ENCODE results near the gene SAE1. TPM values are rescaled to one million over a fixed set of nuclear protein-coding genes. Genes with fewer than 3 reads are reported as not detected.
"Not testable (repeated sequence)": the region's sequence is repeated elsewhere in the genome, so short reads cannot be mapped to it uniquely, and the experiment has no call there.

Gene SAE1
- total RNA-seq, 1 donor from 2014 or later, result 305 TPM

DNA sequence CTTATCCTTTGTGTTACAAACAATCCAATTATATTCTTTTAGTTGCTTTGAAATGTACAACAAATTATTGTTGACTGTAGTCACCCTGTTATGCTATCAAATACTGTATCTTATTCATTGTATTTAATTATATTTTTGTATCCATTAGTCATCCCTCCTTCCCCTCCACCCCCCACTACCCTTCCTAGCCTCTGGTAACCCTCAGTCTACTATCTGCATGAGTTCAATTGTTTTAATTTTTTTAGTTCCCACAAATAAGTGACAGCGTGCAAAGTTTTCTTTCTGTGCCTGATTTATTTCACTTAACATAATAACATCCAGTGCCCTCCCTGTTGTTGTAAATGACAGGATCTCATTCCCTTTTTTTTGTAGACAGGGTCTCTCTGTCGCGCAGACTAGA is 4.5 kb downstream of the SAE1 start:
- TF ChIP-seq EZH2phosphoT487 (IDR thresholded peaks at IDR 0.05) (no peak), EZH2 (IDR thresholded peaks at IDR 0.05) (no peak)
- TF ChIP-seq, protein P1, sequence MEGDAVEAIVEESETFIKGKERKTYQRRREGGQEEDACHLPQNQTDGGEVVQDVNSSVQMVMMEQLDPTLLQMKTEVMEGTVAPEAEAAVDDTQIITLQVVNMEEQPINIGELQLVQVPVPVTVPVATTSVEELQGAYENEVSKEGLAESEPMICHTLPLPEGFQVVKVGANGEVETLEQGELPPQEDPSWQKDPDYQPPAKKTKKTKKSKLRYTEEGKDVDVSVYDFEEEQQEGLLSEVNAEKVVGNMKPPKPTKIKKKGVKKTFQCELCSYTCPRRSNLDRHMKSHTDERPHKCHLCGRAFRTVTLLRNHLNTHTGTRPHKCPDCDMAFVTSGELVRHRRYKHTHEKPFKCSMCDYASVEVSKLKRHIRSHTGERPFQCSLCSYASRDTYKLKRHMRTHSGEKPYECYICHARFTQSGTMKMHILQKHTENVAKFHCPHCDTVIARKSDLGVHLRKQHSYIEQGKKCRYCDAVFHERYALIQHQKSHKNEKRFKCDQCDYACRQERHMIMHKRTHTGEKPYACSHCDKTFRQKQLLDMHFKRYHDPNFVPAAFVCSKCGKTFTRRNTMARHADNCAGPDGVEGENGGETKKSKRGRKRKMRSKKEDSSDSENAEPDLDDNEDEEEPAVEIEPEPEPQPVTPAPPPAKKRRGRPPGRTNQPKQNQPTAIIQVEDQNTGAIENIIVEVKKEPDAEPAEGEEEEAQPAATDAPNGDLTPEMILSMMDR (IDR thresholded peaks at IDR 0.05), result no peak
- no peak overlapping the region for H2AFZ ChIP-seq (replicated peaks)
- no peak overlapping the region for H3K4me3 Mint-ChIP-seq
- H3K27ac ChIP-seq, result no peak overlapping the region
- H3K27ac Mint-ChIP-seq, result no peak overlapping the region
- H3K9me3 Mint-ChIP-seq, result peaks cover 5% of the 10 kb centered on the region
- no peaks in the 10 kb centered on the region for H3K27me3 ChIP-seq
- peaks cover 42% of the 10 kb centered on the region for H3K36me3 Mint-ChIP-seq
- peaks cover 31% of the 10 kb centered on the region for H3K4me1 Mint-ChIP-seq
- H3K4me3 ChIP-seq, result no peak overlapping the region
- H3K9me3 ChIP-seq (ENCODE audit: low read depth), result no peaks in the 10 kb centered on the region
- peaks cover 82% of the 10 kb centered on the region for H4K20me1 ChIP-seq (ENCODE audit: low read depth)
- H3K9ac ChIP-seq, result no peak overlapping the region
- peaks cover 94% of the 10 kb centered on the region for H3K79me2 ChIP-seq (ENCODE audit: low read depth)
- no peak for DNase-seq (ENCODE audit: low spot score)
- H3K4me2 ChIP-seq, result peak overlapping the region; percentile 50
- H3K4me1 ChIP-seq, result peaks cover 27% of the 10 kb centered on the region
- peaks cover 14% of the 10 kb centered on the region for H3K27me3 Mint-ChIP-seq (ENCODE audit: insufficient read depth, low read depth)
- peaks cover 6% of the 10 kb centered on the region for H3F3A ChIP-seq (ENCODE audit: low read depth)
- no peaks in the 10 kb centered on the region for H3K36me3 ChIP-seq

DNA sequence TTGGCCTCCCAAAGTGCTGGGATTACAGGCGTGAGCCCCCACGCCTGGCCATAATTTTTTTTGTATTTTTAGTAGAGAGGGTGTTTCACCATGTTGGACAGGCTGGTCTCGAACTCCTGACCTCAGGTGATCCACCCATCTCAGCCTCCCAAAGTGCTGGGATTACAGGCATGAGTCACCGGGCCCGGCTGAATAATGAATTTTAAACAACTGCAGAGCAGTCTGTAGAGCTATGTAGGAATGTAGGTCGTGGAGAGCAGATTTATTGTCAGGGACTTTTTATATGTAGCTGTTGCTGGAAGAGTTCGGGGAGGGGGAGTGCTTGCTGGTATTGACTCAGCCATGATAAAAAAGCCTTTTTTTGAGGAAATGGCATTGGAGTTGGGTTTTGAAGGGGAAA is 10.6 kb downstream of the SAE1 start:
- H3K9me3 Mint-ChIP-seq; H3K9me3 ChIP-seq (ENCODE audit: low read depth); DNase-seq (ENCODE audit: low spot score); H2AFZ ChIP-seq (replicated peaks); H3K4me3 ChIP-seq; H3K4me3 Mint-ChIP-seq; H3K4me2 ChIP-seq; H3F3A ChIP-seq (ENCODE audit: low read depth); H3K27me3 Mint-ChIP-seq (ENCODE audit: insufficient read depth, low read depth); H3K36me3 ChIP-seq; H3K4me1 Mint-ChIP-seq; H3K27me3 ChIP-seq; H3K4me1 ChIP-seq; H3K27ac Mint-ChIP-seq; H3K27ac ChIP-seq; H3K9ac ChIP-seq: not testable (repeated sequence)
- H3K79me2 ChIP-seq (ENCODE audit: low read depth), result peaks cover 100% of the 10 kb centered on the region
- peaks cover 97% of the 10 kb centered on the region for H4K20me1 ChIP-seq (ENCODE audit: low read depth)
- peaks cover 28% of the 10 kb centered on the region for H3K36me3 Mint-ChIP-seq

GRCh38 chr19:47141695-47142094 is 11.1 kb downstream of the SAE1 start:
- Histone ChIP-seq H3K4me1 (no peaks in the 10 kb centered on the region), H4K20me1 (ENCODE audit: low read depth) (peaks cover 97% of the 10 kb centered on the region), H3K9ac (no peak overlapping the region), H2AFZ (replicated peaks) (no peak overlapping the region), H3F3A (ENCODE audit: low read depth) (no peaks in the 10 kb centered on the region), H3K9me3 (ENCODE audit: low read depth) (no peaks in the 10 kb centered on the region), H3K79me2 (ENCODE audit: low read depth) (peaks cover 100% of the 10 kb centered on the region), H3K4me2 (no peak overlapping the region), H3K4me3 (no peak overlapping the region), H3K36me3 (peaks cover 10% of the 10 kb centered on the region), H3K27ac (no peak overlapping the region), H3K27me3 (no peaks in the 10 kb centered on the region)
- Mint-ChIP-seq H3K9me3 (no peaks in the 10 kb centered on the region), H3K27me3 (ENCODE audit: insufficient read depth, low read depth) (peaks cover 2% of the 10 kb centered on the region), H3K4me3 (no peak overlapping the region), H3K4me1 (peaks cover 8% of the 10 kb centered on the region), H3K27ac (no peak overlapping the region), H3K36me3 (peaks cover 29% of the 10 kb centered on the region)
- TF ChIP-seq, protein P1 (IDR thresholded peaks at IDR 0.05), result no peak
- no peak for TF ChIP-seq EZH2 (IDR thresholded peaks at IDR 0.05)
- no peak for TF ChIP-seq EZH2phosphoT487 (IDR thresholded peaks at IDR 0.05)
- DNase-seq (ENCODE audit: low spot score), result no peak

- no peak for DNase-seq (ENCODE audit: low spot score)
- H4K20me1 ChIP-seq (ENCODE audit: low read depth), result peaks cover 90% of the 10 kb centered on the region
- H3K4me1 ChIP-seq, result no peaks in the 10 kb centered on the region
- peaks cover 100% of the 10 kb centered on the region for H3K79me2 ChIP-seq (ENCODE audit: low read depth)
- no peak overlapping the region for H3K27ac ChIP-seq
- no peak overlapping the region for H3K4me3 Mint-ChIP-seq
- H3K27me3 ChIP-seq, result no peaks in the 10 kb centered on the region
- H3K27me3 Mint-ChIP-seq (ENCODE audit: insufficient read depth, low read depth), result peaks cover 2% of the 10 kb centered on the region
- no peak overlapping the region for H3K9ac ChIP-seq
- H3K4me2 ChIP-seq, result no peak overlapping the region
- no peak overlapping the region for H3K4me3 ChIP-seq
- no peaks in the 10 kb centered on the region for H3K9me3 ChIP-seq (ENCODE audit: low read depth)
- no peak overlapping the region for H2AFZ ChIP-seq (replicated peaks)
- H3K4me1 Mint-ChIP-seq, result peaks cover 8% of the 10 kb centered on the region
- peaks cover 10% of the 10 kb centered on the region for H3K36me3 ChIP-seq
- TF ChIP-seq, protein P1 (IDR thresholded peaks at IDR 0.05), result no peak
- no peak for TF ChIP-seq EZH2phosphoT487 (IDR thresholded peaks at IDR 0.05)
- no peak for TF ChIP-seq EZH2 (IDR thresholded peaks at IDR 0.05)
- no peaks in the 10 kb centered on the region for H3F3A ChIP-seq (ENCODE audit: low read depth)
- peaks cover 31% of the 10 kb centered on the region for H3K36me3 Mint-ChIP-seq
- H3K27ac Mint-ChIP-seq, result no peak overlapping the region
- H3K9me3 Mint-ChIP-seq, result no peaks in the 10 kb centered on the region
Measured at GRCh38 chr19:47142779-47143178, 12.1 kb downstream of the SAE1 start.
